GM12864 (cell line): ENCODE data around the gene SOX4.

ENCODE experiments used
- DNase-seq: peaks from one replicate; pipeline ENCODE4 v3.0.0-alpha.2; 2011; ENCODE audit warnings: low read depth
- H3K4me3 ChIP-seq: 2 replicates; pipeline ENCODE4 v1.5.1; 2011; ENCODE audit warnings: mild to moderate bottlenecking, low read depth, low read length, control low read depth
- CTCF ChIP-seq: IDR thresholded peaks from 2 replicates; pipeline ENCODE4 v1.5.1; 2011; ENCODE audit warnings: low read depth, mild to moderate bottlenecking, moderate library complexity, low read length, control low read depth, inconsistent platforms; ENCODE audit errors: missing control alignments

The SOX4 gene

GRCh38 chr6:21604081-21604480, 10.5 kb downstream of the SOX4 start:
- DNase-seq: no peak
- no peak overlapping the region for H3K4me3 ChIP-seq

GRCh38 chr6:21605166-21605565, 11.6 kb downstream of the SOX4 start:
- no peak for TF ChIP-seq CTCF
- H3K4me3 ChIP-seq: no peak overlapping the region
- DNase-seq: no peak

More at GRCh38 chr6:21604081-21604480, 10.5 kb downstream of the SOX4 start:
- TF ChIP-seq CTCF: no peak

GRCh38 chr6:21608601-21609000, 15.1 kb downstream of the SOX4 start:
- no peak for DNase-seq
- H3K4me3 ChIP-seq: no peak overlapping the region
- TF ChIP-seq CTCF: no peak

- no peak for TF ChIP-seq CTCF
- DNase-seq: no peak
- H3K4me3 ChIP-seq: no peak overlapping the region
These were observed 16.4 kb downstream of the SOX4 start for GRCh38 chr6:21609881-21610329.

- no peak overlapping the region for H3K4me3 ChIP-seq
- no peak for DNase-seq
- TF ChIP-seq CTCF: no peak
These were observed 16.8 kb downstream of the SOX4 start for GRCh38 chr6:21610341-21610740.

- no peak for TF ChIP-seq CTCF
- DNase-seq: no peak
- H3K4me3 ChIP-seq: no peak overlapping the region
These were observed 17.9 kb downstream of the SOX4 start for GRCh38 chr6:21611485-21611884.

GRCh38 chr6:21612067-21612745, 18.7 kb downstream of the SOX4 start:
- no peak for DNase-seq
- no peak overlapping the region for H3K4me3 ChIP-seq
- no peak for TF ChIP-seq CTCF
